Liver (tissue), 9 donors: Measurements from ENCODE around the gene IL17RB. TPM values are rescaled to one million over a fixed set of nuclear protein-coding genes. Genes with fewer than 3 reads are reported as not detected.

Experiments used
- DNase-seq: peaks from one replicate; pipeline ENCODE4 v3.0.0-alpha.2; 2017; ENCODE audit warnings: low spot score
- H3K27ac ChIP-seq, 2 donors: one replicate each; pipeline ENCODE4 v1.7.0; 2013; ENCODE audit warnings: inconsistent platforms in 2 of 2, low read length in 2 of 2, control low read depth in 1 of 2, low read depth in 1 of 2, mild to moderate bottlenecking in 1 of 2
- H3K27me3 ChIP-seq, 4 donors: one replicate each; pipeline versions ENCODE4 v1.6.1 to v1.7.0; 2013; ENCODE audit warnings: low read length in 3 of 4, inconsistent platforms in 1 of 4, mild to moderate bottlenecking in 1 of 4, moderate library complexity in 1 of 4; ENCODE audit not compliant: control insufficient read depth in 4 of 4, insufficient read depth in 4 of 4
- H3K36me3 ChIP-seq, 4 donors: one replicate each; pipeline versions ENCODE4 v1.6.1 to v1.7.0; 2013; ENCODE audit warnings: low read length in 3 of 4, mild to moderate bottlenecking in 3 of 4, low read depth in 1 of 4, moderate library complexity in 1 of 4; ENCODE audit not compliant: control insufficient read depth in 4 of 4, insufficient read depth in 3 of 4
- H3K4me1 ChIP-seq, 4 donors: one replicate each; pipeline versions ENCODE4 v1.6.1 to v1.7.0; 2013; ENCODE audit warnings: low read length in 3 of 4, mild to moderate bottlenecking in 3 of 4, moderate library complexity in 1 of 4; ENCODE audit not compliant: control insufficient read depth in 4 of 4, insufficient read depth in 4 of 4
- H3K4me3 ChIP-seq, 3 donors: one replicate each; pipeline versions ENCODE4 v1.6.1 to v1.7.0; 2013; ENCODE audit warnings: low read length in 3 of 3, control low read depth in 1 of 3, low read depth in 1 of 3, mild to moderate bottlenecking in 1 of 3
- H3K9ac ChIP-seq, 2 donors: one replicate each; pipeline ENCODE4 v1.7.0; 2013; ENCODE audit warnings: low read length in 2 of 2, mild to moderate bottlenecking in 2 of 2, moderate library complexity in 2 of 2, control low read depth in 1 of 2, low read depth in 1 of 2
- H3K9me3 ChIP-seq, 4 donors: one replicate each; pipeline versions ENCODE4 v1.6.1 to v1.7.0; 2013; ENCODE audit warnings: low read length in 3 of 4; ENCODE audit not compliant: control insufficient read depth in 4 of 4
- EGR1 ChIP-seq, 2 donors: IDR thresholded peaks; 2 replicates each; pipeline ENCODE4 v1.6.1; 2016 to 2018; ENCODE audit warnings: antibody characterized with exemption in 2 of 2, low read depth in 2 of 2
- FOXA1 ChIP-seq: IDR thresholded peaks from 2 replicates; pipeline ENCODE4 v1.6.1; 2016; ENCODE audit warnings: antibody characterized with exemption
- FOXA2 ChIP-seq: IDR thresholded peaks from 2 replicates; pipeline ENCODE4 v1.6.1; 2016; ENCODE audit warnings: antibody characterized with exemption
- GABPA ChIP-seq, 2 donors: IDR thresholded peaks in 1 of 2; conservative IDR thresholded peaks in 1 of 2; 2 replicates each; pipeline ENCODE4 v1.6.1; 2016; ENCODE audit warnings: antibody characterized with exemption in 2 of 2, mild to moderate bottlenecking in 1 of 2, moderate library complexity in 1 of 2
- HNF4A ChIP-seq, 2 donors: conservative IDR thresholded peaks; 2 replicates each; pipeline ENCODE4 v1.6.1; 2016; ENCODE audit warnings: antibody characterized with exemption in 2 of 2, mild to moderate bottlenecking in 2 of 2
- HNF4G ChIP-seq: IDR thresholded peaks from 2 replicates; pipeline ENCODE4 v1.6.1; 2016; ENCODE audit warnings: antibody characterized with exemption
- JUND ChIP-seq, 2 donors: IDR thresholded peaks; 2 replicates each; pipeline ENCODE4 v1.6.1; 2016; ENCODE audit warnings: antibody characterized with exemption in 2 of 2
- NR2F2 ChIP-seq: IDR thresholded peaks from 2 replicates; pipeline ENCODE4 v1.6.1; 2016; ENCODE audit warnings: antibody characterized with exemption
- RAD21 ChIP-seq, 2 donors: IDR thresholded peaks; 2 replicates each; pipeline ENCODE4 v1.6.1; 2016; ENCODE audit warnings: antibody characterized with exemption in 2 of 2, mild to moderate bottlenecking in 2 of 2
- RXRA ChIP-seq, 2 donors: IDR thresholded peaks; 2 replicates each; pipeline ENCODE4 v1.6.1; 2017 to 2018; ENCODE audit warnings: antibody characterized with exemption in 2 of 2, mild to moderate bottlenecking in 1 of 2
- SP1 ChIP-seq: IDR thresholded peaks from 2 replicates; pipeline ENCODE4 v1.6.1; 2018; ENCODE audit warnings: antibody characterized with exemption, mild to moderate bottlenecking
- TAF1 ChIP-seq: conservative IDR thresholded peaks from 2 replicates; pipeline ENCODE4 v1.6.1; 2016; ENCODE audit warnings: antibody characterized with exemption, mild to moderate bottlenecking
- YY1 ChIP-seq: IDR thresholded peaks from 2 replicates; pipeline ENCODE4 v1.6.1; 2016; ENCODE audit warnings: antibody characterized with exemption, mild to moderate bottlenecking
- WGBS: extraction: QIAGEN DNeasy Blood & Tissue Kit; methylation state at CpG from one replicate; pipeline ENCODE4 v1.1.7; 2013; 5-methylcytosine and 5-hydroxymethylcytosine counted together
- polyA plus RNA-seq, 2 donors: library from polyadenylated mRNA; stranded (reverse) in 1 of 2; unstranded in 1 of 2; fragments of 200-250 nt in 1 of 2; fragments of >200 nt in 1 of 2; fragmentation: Nextera tagmentation in 1 of 2; extraction: Ambion mirVana in 1 of 2; gene quantifications; one replicate each; pipeline versions ENCODE4 v1.2.1 to v1.2.3, GENCODE V29; 2013 to 2015
- total RNA-seq, 2 donors: library from RNA; depleted of rRNA; stranded (reverse); fragments of >200 nt; gene quantifications; one replicate each; pipeline ENCODE4 v1.2.3, GENCODE V29; 2014
- TF ChIP-seq, protein P1 (sequence below): IDR thresholded peaks from 2 replicates; pipeline ENCODE4 v1.6.1; 2016; ENCODE audit warnings: antibody characterized with exemption
- TF ChIP-seq, protein P2 (sequence below): fragments of 150-350 bp; IDR thresholded peaks from 2 replicates; pipeline ENCODE4 v1.5.1; 2017; ENCODE audit warnings: improper control_type of control experiment, low read depth, low read length; ENCODE audit not compliant: missing input control
- TF ChIP-seq, protein P3 (sequence below): IDR thresholded peaks from 2 replicates; pipeline ENCODE4 v1.6.1; 2016; ENCODE audit warnings: antibody characterized with exemption, mild to moderate bottlenecking
- donor health status: healthy.
- donor health status: healthy.
- donor health status: healthy.
- donor health status: healthy.
- donor health status: healthy.

The IL17RB gene
- total and polyA plus RNA-seq, 4 donors, result 11.8 to 21.6 (median 15.8) TPM

DNA sequence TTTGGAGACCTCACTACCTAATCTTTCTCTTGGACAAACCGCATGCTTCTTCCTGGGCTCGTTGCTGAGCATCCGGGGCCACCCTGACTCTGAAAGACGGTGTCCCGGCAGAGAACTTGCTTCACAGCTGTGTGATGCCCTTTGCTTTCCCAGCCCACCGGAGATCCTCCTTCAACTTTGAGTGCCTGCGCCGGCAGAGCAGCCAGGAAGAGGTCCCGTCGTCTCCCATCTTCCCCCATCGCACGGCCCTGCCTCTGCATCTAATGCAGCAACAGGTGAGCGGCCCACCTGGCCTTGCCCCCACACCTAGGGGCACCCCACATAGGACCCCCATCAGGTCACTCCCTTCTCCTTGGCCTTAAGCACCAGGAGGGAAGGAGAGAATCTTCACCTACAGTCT lies 37.9 kb upstream of the IL17RB start:
- H3K4me1 ChIP-seq, result peaks cover 0 to 6% (median 2%) of the 10 kb centered on the region in 4 donors
- H3K27ac ChIP-seq, result no peak overlapping the region
- no peaks in the 10 kb centered on the region for H3K27me3 ChIP-seq
- H3K9ac ChIP-seq, result no peak overlapping the region
- no peak for TF ChIP-seq JUND (IDR thresholded peaks at IDR 0.05)
- no peak for TF ChIP-seq RXRA (IDR thresholded peaks at IDR 0.05)
- TF ChIP-seq RAD21 (IDR thresholded peaks at IDR 0.05), result no peak
- 96% methylated on average over 13 of the region's 13 CpGs for WGBS
- no peaks in the 10 kb centered on the region for H3K9me3 ChIP-seq
- no peak overlapping the region for H3K4me3 ChIP-seq
- no peak for DNase-seq
- H3K36me3 ChIP-seq, result no peaks in the 10 kb centered on the region

DNA sequence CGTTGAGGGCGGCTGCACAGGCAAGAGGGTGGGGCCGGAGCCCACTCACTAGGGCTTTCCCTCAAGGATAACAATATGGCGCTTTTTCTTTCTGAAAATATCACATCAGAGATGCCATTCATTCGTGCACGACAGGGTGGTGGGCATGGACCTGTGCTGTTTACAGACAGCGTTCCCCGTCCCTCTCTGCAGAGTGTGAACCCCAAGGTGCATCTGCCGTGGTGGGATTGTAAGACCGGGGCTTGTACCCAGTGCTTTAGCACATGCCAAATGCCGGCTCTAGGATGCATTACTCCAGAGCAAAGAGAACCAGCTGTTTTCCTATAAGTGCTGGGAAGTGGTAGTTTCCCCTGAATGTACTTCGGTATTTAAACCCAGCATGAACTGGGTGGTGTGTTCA lies 37.1 kb upstream of the IL17RB start:
- Histone ChIP-seq H3K9ac (no peak overlapping the region), H3K4me3 (no peak overlapping the region), H3K4me1 (peaks cover 0 to 6% (median 2%) of the 10 kb centered on the region in 4 donors), H3K27ac (no peak overlapping the region), H3K27me3 (no peaks in the 10 kb centered on the region), H3K9me3 (no peaks in the 10 kb centered on the region), H3K36me3 (no peaks in the 10 kb centered on the region)
- no peak for DNase-seq
- TF ChIP-seq GABPA (IDR thresholded peaks at IDR 0.05 in 1 of 2, conservative IDR thresholded peaks at IDR 0.05 in 1 of 2) (no peak), YY1 (no peak), HNF4G (no peak), NR2F2 (no peak), RXRA (IDR thresholded peaks at IDR 0.05) (no peak), FOXA2 (no peak), TAF1 (no peak), RAD21 (IDR thresholded peaks at IDR 0.05) (no peak), FOXA1 (no peak), SP1 (no peak), HNF4A (conservative IDR thresholded peaks at IDR 0.05) (no peak), EGR1 (IDR thresholded peaks at IDR 0.05; ENCODE audit: low read depth in 2 of 2) (no peak)
- TF ChIP-seq, protein P1, sequence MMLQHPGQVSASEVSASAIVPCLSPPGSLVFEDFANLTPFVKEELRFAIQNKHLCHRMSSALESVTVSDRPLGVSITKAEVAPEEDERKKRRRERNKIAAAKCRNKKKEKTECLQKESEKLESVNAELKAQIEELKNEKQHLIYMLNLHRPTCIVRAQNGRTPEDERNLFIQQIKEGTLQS, result no peak
- TF ChIP-seq, protein P2, sequence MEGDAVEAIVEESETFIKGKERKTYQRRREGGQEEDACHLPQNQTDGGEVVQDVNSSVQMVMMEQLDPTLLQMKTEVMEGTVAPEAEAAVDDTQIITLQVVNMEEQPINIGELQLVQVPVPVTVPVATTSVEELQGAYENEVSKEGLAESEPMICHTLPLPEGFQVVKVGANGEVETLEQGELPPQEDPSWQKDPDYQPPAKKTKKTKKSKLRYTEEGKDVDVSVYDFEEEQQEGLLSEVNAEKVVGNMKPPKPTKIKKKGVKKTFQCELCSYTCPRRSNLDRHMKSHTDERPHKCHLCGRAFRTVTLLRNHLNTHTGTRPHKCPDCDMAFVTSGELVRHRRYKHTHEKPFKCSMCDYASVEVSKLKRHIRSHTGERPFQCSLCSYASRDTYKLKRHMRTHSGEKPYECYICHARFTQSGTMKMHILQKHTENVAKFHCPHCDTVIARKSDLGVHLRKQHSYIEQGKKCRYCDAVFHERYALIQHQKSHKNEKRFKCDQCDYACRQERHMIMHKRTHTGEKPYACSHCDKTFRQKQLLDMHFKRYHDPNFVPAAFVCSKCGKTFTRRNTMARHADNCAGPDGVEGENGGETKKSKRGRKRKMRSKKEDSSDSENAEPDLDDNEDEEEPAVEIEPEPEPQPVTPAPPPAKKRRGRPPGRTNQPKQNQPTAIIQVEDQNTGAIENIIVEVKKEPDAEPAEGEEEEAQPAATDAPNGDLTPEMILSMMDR, result no peak
- TF ChIP-seq, protein P3, sequence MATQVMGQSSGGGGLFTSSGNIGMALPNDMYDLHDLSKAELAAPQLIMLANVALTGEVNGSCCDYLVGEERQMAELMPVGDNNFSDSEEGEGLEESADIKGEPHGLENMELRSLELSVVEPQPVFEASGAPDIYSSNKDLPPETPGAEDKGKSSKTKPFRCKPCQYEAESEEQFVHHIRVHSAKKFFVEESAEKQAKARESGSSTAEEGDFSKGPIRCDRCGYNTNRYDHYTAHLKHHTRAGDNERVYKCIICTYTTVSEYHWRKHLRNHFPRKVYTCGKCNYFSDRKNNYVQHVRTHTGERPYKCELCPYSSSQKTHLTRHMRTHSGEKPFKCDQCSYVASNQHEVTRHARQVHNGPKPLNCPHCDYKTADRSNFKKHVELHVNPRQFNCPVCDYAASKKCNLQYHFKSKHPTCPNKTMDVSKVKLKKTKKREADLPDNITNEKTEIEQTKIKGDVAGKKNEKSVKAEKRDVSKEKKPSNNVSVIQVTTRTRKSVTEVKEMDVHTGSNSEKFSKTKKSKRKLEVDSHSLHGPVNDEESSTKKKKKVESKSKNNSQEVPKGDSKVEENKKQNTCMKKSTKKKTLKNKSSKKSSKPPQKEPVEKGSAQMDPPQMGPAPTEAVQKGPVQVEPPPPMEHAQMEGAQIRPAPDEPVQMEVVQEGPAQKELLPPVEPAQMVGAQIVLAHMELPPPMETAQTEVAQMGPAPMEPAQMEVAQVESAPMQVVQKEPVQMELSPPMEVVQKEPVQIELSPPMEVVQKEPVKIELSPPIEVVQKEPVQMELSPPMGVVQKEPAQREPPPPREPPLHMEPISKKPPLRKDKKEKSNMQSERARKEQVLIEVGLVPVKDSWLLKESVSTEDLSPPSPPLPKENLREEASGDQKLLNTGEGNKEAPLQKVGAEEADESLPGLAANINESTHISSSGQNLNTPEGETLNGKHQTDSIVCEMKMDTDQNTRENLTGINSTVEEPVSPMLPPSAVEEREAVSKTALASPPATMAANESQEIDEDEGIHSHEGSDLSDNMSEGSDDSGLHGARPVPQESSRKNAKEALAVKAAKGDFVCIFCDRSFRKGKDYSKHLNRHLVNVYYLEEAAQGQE, result no peak
- WGBS, result 90% methylated on average over 12 of the region's 12 CpGs
